ENCODE measurements around the gene PBOV1.

The PBOV1 gene

DNA sequence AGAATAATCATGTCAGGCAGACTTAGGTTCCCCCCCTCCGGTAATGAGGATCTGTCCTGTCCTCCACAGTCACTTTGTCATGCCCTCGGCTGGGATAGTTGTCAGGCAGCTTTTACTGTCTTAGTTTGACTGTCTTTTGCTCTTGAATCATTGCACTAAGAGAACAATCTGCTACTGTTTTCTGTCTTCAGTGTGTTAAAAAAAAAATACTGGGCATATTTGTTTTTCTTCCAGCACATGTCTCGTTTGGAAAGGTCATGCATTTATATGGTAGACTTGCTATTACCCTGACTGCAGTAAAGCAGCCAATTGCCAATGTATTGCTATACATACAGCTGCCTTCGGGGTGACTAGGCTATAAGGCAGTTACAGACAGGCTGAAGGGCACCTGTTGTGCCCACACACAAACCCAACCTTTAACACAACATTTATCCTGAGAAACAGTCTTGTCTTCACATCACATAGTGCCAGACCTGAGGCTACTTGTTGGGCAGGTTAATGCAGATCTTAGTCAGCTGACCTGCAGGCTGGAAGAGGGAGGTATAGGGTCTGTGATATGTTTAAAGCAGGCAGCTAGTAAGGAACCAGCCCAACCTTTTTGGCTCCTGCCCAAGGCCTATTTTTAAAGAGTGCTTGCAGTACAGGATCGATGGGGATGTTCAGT is 29.9 kb downstream of the PBOV1 start:
- Histone ChIP-seq H3K23ac (ENCODE audit: low read length) (no peak overlapping the region), H2BK15ac (replicated peaks; ENCODE audit: low read depth) (no peak overlapping the region), H3K18ac (ENCODE audit: low read length) (no peak overlapping the region), H3K27me3 (ENCODE audit: insufficient read depth, low read length, poor library complexity) (no peaks in the 10 kb centered on the region), H3K27ac (ENCODE audit: low read depth, low read length) (no peak overlapping the region), H3K79me2 (ENCODE audit: control insufficient read depth, insufficient read depth, low read length) (no peaks in the 10 kb centered on the region), H2AK5ac (ENCODE audit: low read length) (no peak overlapping the region), H3K79me1 (ENCODE audit: low read length) (no peaks in the 10 kb centered on the region), H3K9ac (ENCODE audit: low read length) (no peak overlapping the region), H2BK5ac (ENCODE audit: low read length) (no peak overlapping the region), H3K36me3 (ENCODE audit: control insufficient read depth, insufficient read depth, low read length) (no peaks in the 10 kb centered on the region), H3K4ac (ENCODE audit: low read depth, low read length) (no peak overlapping the region), H2BK120ac (ENCODE audit: low read depth, low read length) (no peak overlapping the region), H3K4me2 (ENCODE audit: low read length) (no peak overlapping the region), H4K8ac (ENCODE audit: low read depth, low read length) (no peak overlapping the region), H3K56ac (ENCODE audit: low read length) (no peak overlapping the region), H3K4me3 (ENCODE audit: low read length) (no peak overlapping the region), H4K5ac (ENCODE audit: low read length) (no peak overlapping the region), H3K4me1 (ENCODE audit: control insufficient read depth, low read depth, low read length) (peaks cover 5% of the 10 kb centered on the region)
- WGBS (ENCODE audit: extremely low coverage, insufficient coverage, low lambda C conversion rate), result no CpG with 5 or more reads among the region's 5 CpGs
- DNase-seq, result no peak

DNA sequence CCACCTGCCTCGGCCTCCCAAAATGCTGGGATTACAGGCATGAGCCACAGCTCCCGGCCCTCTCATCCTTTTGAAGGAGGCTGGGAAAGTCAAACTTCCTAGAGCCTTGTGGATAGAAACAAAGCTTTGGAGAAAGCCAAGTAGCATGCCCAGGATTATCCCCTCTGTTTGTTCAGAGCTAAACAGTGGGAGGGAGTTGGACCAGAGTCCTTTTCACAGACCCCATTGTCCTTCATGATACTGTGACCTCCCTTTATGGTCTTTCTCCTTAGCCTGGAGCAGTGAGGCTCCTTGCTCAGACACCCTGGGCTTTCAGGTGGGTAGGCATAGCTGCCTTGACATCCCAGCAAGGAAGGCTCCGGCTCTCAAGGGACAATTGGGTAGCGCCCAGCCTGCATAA is 31.1 kb downstream of the PBOV1 start:
- H2BK15ac ChIP-seq (replicated peaks; ENCODE audit: low read depth), result no peak overlapping the region
- no peaks in the 10 kb centered on the region for H3K79me2 ChIP-seq (ENCODE audit: control insufficient read depth, insufficient read depth, low read length)
- no peak overlapping the region for H2AK5ac ChIP-seq (ENCODE audit: low read length)
- H3K23ac ChIP-seq (ENCODE audit: low read length), result no peak overlapping the region
- no peak overlapping the region for H3K4ac ChIP-seq (ENCODE audit: low read depth, low read length)
- H2BK120ac ChIP-seq (ENCODE audit: low read depth, low read length), result no peak overlapping the region
- no peak overlapping the region for H3K9ac ChIP-seq (ENCODE audit: low read length)
- H4K5ac ChIP-seq (ENCODE audit: low read length), result no peak overlapping the region
- WGBS (ENCODE audit: extremely low coverage, insufficient coverage, low lambda C conversion rate), result no CpG with 5 or more reads among the region's 4 CpGs
- no peaks in the 10 kb centered on the region for H3K36me3 ChIP-seq (ENCODE audit: control insufficient read depth, insufficient read depth, low read length)
- H3K56ac ChIP-seq (ENCODE audit: low read length), result no peak overlapping the region
- H3K18ac ChIP-seq (ENCODE audit: low read length), result no peak overlapping the region
- DNase-seq, result no peak
- H3K79me1 ChIP-seq (ENCODE audit: low read length), result no peaks in the 10 kb centered on the region
- no peak overlapping the region for H4K8ac ChIP-seq (ENCODE audit: low read depth, low read length)
- H3K4me3 ChIP-seq (ENCODE audit: low read length), result no peak overlapping the region
- H3K27me3 ChIP-seq (ENCODE audit: insufficient read depth, low read length, poor library complexity), result no peaks in the 10 kb centered on the region
- no peak overlapping the region for H2BK5ac ChIP-seq (ENCODE audit: low read length)
- no peaks in the 10 kb centered on the region for H3K4me1 ChIP-seq (ENCODE audit: control insufficient read depth, low read depth, low read length)
- no peak overlapping the region for H3K4me2 ChIP-seq (ENCODE audit: low read length)
- H3K27ac ChIP-seq (ENCODE audit: low read depth, low read length), result no peak overlapping the region

GRCh38 chr6:138184230-138184629 is 34.1 kb downstream of the PBOV1 start:
- Histone ChIP-seq H3K4me3 (ENCODE audit: low read length) (no peak overlapping the region), H3K36me3 (ENCODE audit: control insufficient read depth, insufficient read depth, low read length) (no peaks in the 10 kb centered on the region), H3K9ac (ENCODE audit: low read length) (no peak overlapping the region), H2BK120ac (ENCODE audit: low read depth, low read length) (no peak overlapping the region), H3K18ac (ENCODE audit: low read length) (no peak overlapping the region), H3K56ac (ENCODE audit: low read length) (no peak overlapping the region), H2AK5ac (ENCODE audit: low read length) (no peak overlapping the region), H3K23ac (ENCODE audit: low read length) (no peak overlapping the region), H3K4ac (ENCODE audit: low read depth, low read length) (no peak overlapping the region), H2BK15ac (replicated peaks; ENCODE audit: low read depth) (no peak overlapping the region), H3K79me1 (ENCODE audit: low read length) (no peaks in the 10 kb centered on the region), H3K27me3 (ENCODE audit: insufficient read depth, low read length, poor library complexity) (no peaks in the 10 kb centered on the region), H3K4me1 (ENCODE audit: control insufficient read depth, low read depth, low read length) (no peaks in the 10 kb centered on the region), H3K79me2 (ENCODE audit: control insufficient read depth, insufficient read depth, low read length) (no peaks in the 10 kb centered on the region), H4K5ac (ENCODE audit: low read length) (no peak overlapping the region), H2BK5ac (ENCODE audit: low read length) (no peak overlapping the region), H4K8ac (ENCODE audit: low read depth, low read length) (no peak overlapping the region), H3K27ac (ENCODE audit: low read depth, low read length) (no peak overlapping the region), H3K4me2 (ENCODE audit: low read length) (no peak overlapping the region)
- DNase-seq, result no peak
- no CpG with 5 or more reads among the region's 3 CpGs for WGBS (ENCODE audit: extremely low coverage, insufficient coverage, low lambda C conversion rate)

- Histone ChIP-seq H3K4me3 (ENCODE audit: low read length) (no peak overlapping the region), H2AK5ac (ENCODE audit: low read length) (no peak overlapping the region), H3K79me2 (ENCODE audit: control insufficient read depth, insufficient read depth, low read length) (no peaks in the 10 kb centered on the region), H3K56ac (ENCODE audit: low read length) (no peak overlapping the region), H2BK5ac (ENCODE audit: low read length) (no peak overlapping the region), H3K36me3 (ENCODE audit: control insufficient read depth, insufficient read depth, low read length) (no peaks in the 10 kb centered on the region), H3K79me1 (ENCODE audit: low read length) (no peaks in the 10 kb centered on the region), H4K8ac (ENCODE audit: low read depth, low read length) (no peak overlapping the region), H3K27ac (ENCODE audit: low read depth, low read length) (no peak overlapping the region), H2BK15ac (replicated peaks; ENCODE audit: low read depth) (no peak overlapping the region), H3K4ac (ENCODE audit: low read depth, low read length) (no peak overlapping the region), H3K9ac (ENCODE audit: low read length) (no peak overlapping the region), H2BK120ac (ENCODE audit: low read depth, low read length) (no peak overlapping the region), H3K27me3 (ENCODE audit: insufficient read depth, low read length, poor library complexity) (no peaks in the 10 kb centered on the region), H3K18ac (ENCODE audit: low read length) (no peak overlapping the region), H3K4me2 (ENCODE audit: low read length) (no peak overlapping the region), H3K4me1 (ENCODE audit: control insufficient read depth, low read depth, low read length) (no peaks in the 10 kb centered on the region), H4K5ac (ENCODE audit: low read length) (no peak overlapping the region), H3K23ac (ENCODE audit: low read length) (no peak overlapping the region)
- DNase-seq, result no peak
- WGBS (ENCODE audit: extremely low coverage, insufficient coverage, low lambda C conversion rate), result no CpG with 5 or more reads among the region's 4 CpGs
Measured at GRCh38 chr6:138183790-138184134, 34.5 kb downstream of the PBOV1 start.

- no peaks in the 10 kb centered on the region for H3K36me3 ChIP-seq (ENCODE audit: control insufficient read depth, insufficient read depth, low read length)
- no peak for DNase-seq
Measured at GRCh38 chr6:138182939-138183789, 35.1 kb downstream of the PBOV1 start.

More at GRCh38 chr6:138182939-138183789, 35.1 kb downstream of the PBOV1 start:
- H3K4me1 ChIP-seq (ENCODE audit: control insufficient read depth, low read depth, low read length), result no peaks in the 10 kb centered on the region
- no peaks in the 10 kb centered on the region for H3K79me1 ChIP-seq (ENCODE audit: low read length)
- no peak overlapping the region for H4K5ac ChIP-seq (ENCODE audit: low read length)
- WGBS (ENCODE audit: extremely low coverage, insufficient coverage, low lambda C conversion rate), result no CpG with 5 or more reads among the region's 8 CpGs
- no peak overlapping the region for H3K27ac ChIP-seq (ENCODE audit: low read depth, low read length)
- H3K27me3 ChIP-seq (ENCODE audit: insufficient read depth, low read length, poor library complexity), result no peaks in the 10 kb centered on the region
- no peak overlapping the region for H3K4me2 ChIP-seq (ENCODE audit: low read length)
- no peak overlapping the region for H2BK5ac ChIP-seq (ENCODE audit: low read length)
- no peak overlapping the region for H3K18ac ChIP-seq (ENCODE audit: low read length)
- no peak overlapping the region for H3K4ac ChIP-seq (ENCODE audit: low read depth, low read length)
- no peaks in the 10 kb centered on the region for H3K79me2 ChIP-seq (ENCODE audit: control insufficient read depth, insufficient read depth, low read length)
- no peak overlapping the region for H2AK5ac ChIP-seq (ENCODE audit: low read length)
- H2BK15ac ChIP-seq (replicated peaks; ENCODE audit: low read depth), result no peak overlapping the region
- no peak overlapping the region for H3K4me3 ChIP-seq (ENCODE audit: low read length)
- H3K23ac ChIP-seq (ENCODE audit: low read length), result no peak overlapping the region
- no peak overlapping the region for H2BK120ac ChIP-seq (ENCODE audit: low read depth, low read length)
- no peak overlapping the region for H3K9ac ChIP-seq (ENCODE audit: low read length)
- no peak overlapping the region for H3K56ac ChIP-seq (ENCODE audit: low read length)
- H4K8ac ChIP-seq (ENCODE audit: low read depth, low read length), result no peak overlapping the region
